SK-N-DZ (cell line): ENCODE measurements around the gene SLFN14. TPM values are rescaled to one million over a fixed set of nuclear protein-coding genes. Genes with fewer than 3 reads are reported as not detected.
"Not testable (repeated sequence)": the region's sequence is repeated elsewhere in the genome, so short reads cannot be mapped to it uniquely, and the experiment has no call there.

ENCODE experiments used
- DNase-seq: peaks from one replicate; pipeline ENCODE4 v3.0.0-alpha.2; 2015; ENCODE audit warnings: low spot score
- polyA plus RNA-seq, 2 experiments: library from polyadenylated mRNA; depleted of rRNA; stranded (reverse); fragments of >200 nt; gene quantifications; 2 replicates each; pipeline ENCODE4 v1.2.3, GENCODE V29; 2014

The SLFN14 gene
- 0.12 TPM in 1 of 2 replicates, not detected in the other for polyA plus RNA-seq (2014; cell fraction: cytosol; rRNA removed)
- not detected in 2 replicates for polyA plus RNA-seq (2014; cell fraction: nucleus; rRNA removed)

- DNase-seq: no peak
Observed at GRCh38 chr17:35560703-35561102, at the start of gene SLFN14. TSS of gene SLFN14 (minus strand) at chr17:35560819. CDS start at chr17:35558062, 2,757 bp downstream.

GRCh38 chr17:35609831-35610230 lies 49.2 kb upstream of the SLFN14 start:
- DNase-seq: no peak

GRCh38 chr17:35607239-35607847 lies 46.7 kb upstream of the SLFN14 start:
- DNase-seq: no peak

GRCh38 chr17:35605678-35606077 lies 45.1 kb upstream of the SLFN14 start:
- DNase-seq: no peak

DNA sequence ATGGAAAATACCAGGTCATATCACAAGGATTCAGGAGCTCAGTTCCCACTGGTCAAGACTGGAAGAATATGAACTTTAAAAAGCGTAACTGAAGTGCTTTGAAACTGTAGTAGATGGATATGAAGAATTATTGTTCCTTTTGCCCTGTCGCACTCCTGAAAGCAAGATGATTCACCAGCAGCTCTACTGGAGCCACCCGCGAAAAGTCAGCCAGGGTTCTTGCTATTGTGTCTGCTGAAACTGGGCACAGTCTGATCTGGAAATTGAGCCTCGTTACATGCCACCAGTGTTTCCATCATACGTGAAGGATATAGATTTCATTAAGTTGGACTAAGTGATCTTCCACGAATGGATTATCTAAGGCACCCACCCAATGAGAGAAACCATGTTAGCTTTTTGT lies 43.1 kb upstream of the SLFN14 start:
- no peak for DNase-seq

DNA sequence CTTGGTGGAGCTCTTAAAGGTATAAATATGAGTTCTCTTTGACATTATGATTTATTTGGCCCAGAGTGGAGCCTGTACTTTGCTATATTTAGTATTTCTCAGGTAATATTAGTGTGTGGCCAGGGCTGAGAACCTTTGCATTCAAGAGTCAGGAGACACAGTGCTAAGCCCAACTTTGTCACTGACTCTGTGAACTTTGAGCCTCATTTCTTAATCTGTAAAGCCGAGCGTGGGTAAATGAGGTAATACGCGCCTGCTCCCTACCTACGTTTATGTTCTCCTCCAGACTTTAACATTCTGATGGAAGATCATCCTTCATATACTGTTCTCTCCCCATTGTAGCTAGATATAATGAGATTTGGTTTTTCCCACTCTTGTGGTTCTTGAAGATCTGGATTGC lies 37.0 kb upstream of the SLFN14 start:
- no peak for DNase-seq

DNA sequence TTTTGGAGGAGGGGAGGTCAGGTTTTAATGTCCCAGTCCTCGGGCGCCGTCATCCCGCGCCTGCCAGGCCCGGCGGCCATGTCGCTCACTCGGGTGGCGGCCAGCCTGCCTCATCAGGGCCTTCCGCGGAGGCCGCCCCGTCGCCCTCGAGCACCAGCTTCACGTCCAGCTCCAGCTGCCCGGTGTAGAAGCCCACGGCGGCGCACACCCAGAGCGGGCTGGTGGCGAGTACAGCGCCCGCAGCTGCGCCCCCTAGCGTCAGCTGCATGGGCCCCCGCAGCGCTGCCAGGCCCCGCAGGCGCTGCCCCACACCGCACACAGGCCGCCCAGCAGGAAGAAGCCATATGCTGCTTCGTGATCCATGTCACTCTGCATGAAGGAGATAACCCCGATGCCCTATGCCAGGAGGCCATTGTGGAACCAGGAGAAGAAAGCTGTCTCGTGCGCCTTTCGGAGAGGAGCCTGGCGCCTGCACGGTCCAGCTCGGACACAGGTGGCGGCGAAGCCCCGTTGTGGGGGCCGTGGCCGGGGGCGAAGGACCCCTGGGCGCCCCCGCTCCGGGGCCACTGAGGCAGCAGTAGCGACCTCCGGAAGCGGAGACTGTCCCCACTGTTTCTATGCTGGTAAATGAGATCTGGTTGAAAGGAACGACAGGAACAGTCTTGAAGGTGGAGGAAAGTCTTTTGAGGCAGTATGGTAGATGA lies 36.1 kb upstream of the SLFN14 start:
- no peak for DNase-seq

GRCh38 chr17:35596072-35596471 lies 35.5 kb upstream of the SLFN14 start:
- no peak for DNase-seq

- DNase-seq: no peak
Observed at GRCh38 chr17:35588196-35588920, 27.7 kb upstream of the SLFN14 start.

DNA sequence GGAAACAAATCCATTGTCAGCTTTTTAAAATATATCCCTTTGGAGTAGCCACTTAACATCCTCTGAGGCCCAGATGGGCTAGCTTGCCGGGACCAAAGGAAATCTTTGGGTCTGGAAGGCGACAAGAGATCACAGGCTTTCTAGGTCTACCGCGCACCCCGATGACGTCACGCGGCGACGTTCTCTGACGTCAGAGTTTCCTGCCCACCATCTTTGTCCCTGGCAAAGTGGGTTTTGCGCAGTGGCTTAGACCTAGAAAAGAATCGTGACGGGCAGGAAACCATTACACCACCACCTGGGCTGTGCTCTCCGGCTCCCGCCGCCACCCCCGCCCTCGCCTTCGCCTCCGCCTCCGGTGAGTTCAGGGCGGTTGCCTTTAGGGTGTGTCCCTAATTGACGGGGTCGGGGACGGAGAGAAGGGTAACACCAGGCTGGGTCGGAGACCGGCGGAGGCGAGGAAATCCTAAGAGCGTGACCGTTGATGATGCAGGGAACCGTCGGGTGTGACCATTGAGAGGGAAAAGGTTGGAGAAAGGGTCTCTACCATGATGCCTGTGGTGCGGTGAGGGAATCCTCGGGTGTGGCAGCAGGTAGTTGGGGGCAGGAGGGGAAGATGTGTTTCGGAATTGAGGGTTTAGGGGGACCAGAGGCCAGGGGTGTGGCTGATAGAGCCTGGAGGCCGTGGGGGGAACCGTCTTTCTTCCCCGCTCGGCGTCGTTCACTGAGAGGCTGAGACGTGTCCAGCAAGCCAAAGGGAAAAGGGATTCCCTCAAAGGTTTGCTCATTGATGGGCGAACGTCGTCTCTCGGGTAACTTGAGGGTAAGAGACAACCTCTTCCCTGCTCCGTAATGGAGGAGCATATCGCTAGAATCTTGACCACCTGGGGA lies 26.7 kb upstream of the SLFN14 start, which contains the start of gene AP2B1:
Gene AP2B1 (plus strand): TSS at position 249 of the 888 bp plus-strand sequence. CDS start 6,709 bp downstream, outside the sequence.
- peak; percentile 95 for DNase-seq

GRCh38 chr17:35586569-35587073 lies 26.0 kb upstream of the SLFN14 start:
- DNase-seq: no peak

GRCh38 chr17:35584061-35584460 lies 23.4 kb upstream of the SLFN14 start:
- no peak for DNase-seq

DNA sequence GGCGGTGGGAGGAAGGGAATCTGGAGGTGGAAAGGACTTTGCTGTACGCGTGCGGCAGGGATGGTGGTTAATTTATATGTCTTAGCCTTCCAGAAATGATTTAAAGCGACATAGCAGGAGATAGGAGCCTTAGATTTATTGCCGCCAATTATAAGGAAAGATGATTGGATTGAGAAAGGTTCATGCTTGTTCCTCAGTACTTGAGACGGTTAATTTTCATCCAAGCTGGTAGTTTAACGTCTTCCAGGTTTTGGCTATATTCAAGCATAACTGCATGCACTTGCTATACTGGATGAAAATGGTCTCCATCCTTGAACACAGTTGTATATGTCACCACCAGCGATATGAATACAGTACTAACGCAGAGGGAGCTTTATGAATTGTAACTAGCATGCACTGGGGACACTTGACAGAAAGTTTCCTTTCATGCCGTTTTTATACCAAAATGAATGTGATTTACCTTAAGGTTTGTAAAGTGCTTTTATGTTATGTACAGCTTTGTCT lies 18.4 kb upstream of the SLFN14 start:
- DNase-seq: no peak

- DNase-seq: peak; percentile 89
Observed at GRCh38 chr17:35578197-35578928, 17.7 kb upstream of the SLFN14 start, which contains the start of gene PEX12. TSS of gene PEX12 (minus strand) at chr17:35578571. CDS start at chr17:35578021, 550 bp downstream.

- no peak for DNase-seq
Observed at GRCh38 chr17:35577830-35578196, 17.2 kb upstream of the SLFN14 start.

DNA sequence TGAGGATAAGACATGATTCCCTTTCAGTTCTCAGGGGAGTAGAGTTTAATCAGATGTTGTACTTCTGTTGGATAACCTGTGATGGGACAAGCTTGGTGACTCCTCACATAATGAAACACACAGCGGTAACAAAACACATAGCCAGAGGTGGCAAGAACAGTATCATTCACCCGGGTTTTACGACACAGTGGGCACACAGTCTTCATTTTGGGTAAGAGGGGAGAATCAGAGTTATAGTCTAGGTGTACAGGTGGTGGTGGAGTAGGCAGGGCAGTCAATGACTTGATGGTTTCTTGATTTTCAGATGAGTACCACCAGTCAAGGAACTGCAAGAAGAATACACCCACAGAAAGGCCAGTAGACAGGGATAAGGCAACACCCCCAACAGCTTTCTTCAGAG lies 15.1 kb upstream of the SLFN14 start:
- no peak for DNase-seq

GRCh38 chr17:35569405-35569804 lies 8.8 kb upstream of the SLFN14 start:
- no peak for DNase-seq

- DNase-seq: no peak
Observed at GRCh38 chr17:35568561-35568960, 7.9 kb upstream of the SLFN14 start.

GRCh38 chr17:35566968-35567367 lies 6.3 kb upstream of the SLFN14 start:
- no peak for DNase-seq

DNA sequence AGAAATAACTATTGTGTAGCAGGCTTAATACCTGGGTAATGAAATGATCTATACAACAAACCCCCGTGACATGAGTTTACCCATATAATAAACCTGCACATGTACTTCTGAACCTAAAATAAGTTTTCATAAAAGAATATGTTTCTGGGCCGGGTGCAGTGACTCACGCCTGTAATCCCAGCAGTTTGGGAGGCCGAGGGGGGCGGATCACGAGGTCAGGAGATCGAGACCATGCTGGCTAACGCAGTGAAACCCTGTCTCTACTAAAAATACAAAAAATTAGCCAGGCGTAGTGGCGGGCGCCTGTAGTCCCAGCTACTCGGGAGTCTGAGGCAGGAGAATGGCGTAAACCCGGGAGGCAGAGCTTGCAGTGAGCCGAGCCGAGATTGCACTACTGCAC lies 2.6 kb upstream of the SLFN14 start:
- not testable (repeated sequence) for DNase-seq
